Esophagus muscularis mucosa (tissue), 4 donors: ENCODE results near the gene ZFHX3.

Experiments
- EP300 ChIP-seq: sonication (generic); formaldehyde crosslinking; IDR thresholded peaks from one replicate; pipeline ENCODE4 v1.6.1; 2017; ENCODE audit warnings: antibody characterized with exemption
- POLR2A ChIP-seq: fragments of 450-650 bp; IDR thresholded peaks from one replicate; pipeline ENCODE4 v1.6.1; 2017; ENCODE audit warnings: antibody characterized with exemption, moderate library complexity, mild to moderate bottlenecking, low read depth
- TF ChIP-seq, protein P1 (sequence below), 3 experiments: fragments of 200-600 bp in 2 of 3; fragments of 450-650 bp in 1 of 3; sonication (generic) in 2 of 3; IDR thresholded peaks; one replicate each; pipeline ENCODE4 v1.5.1; 2017 to 2019; ENCODE audit warnings: antibody characterized with exemption in 3 of 3, mild to moderate bottlenecking in 2 of 3, moderate library complexity in 1 of 3

DNA sequence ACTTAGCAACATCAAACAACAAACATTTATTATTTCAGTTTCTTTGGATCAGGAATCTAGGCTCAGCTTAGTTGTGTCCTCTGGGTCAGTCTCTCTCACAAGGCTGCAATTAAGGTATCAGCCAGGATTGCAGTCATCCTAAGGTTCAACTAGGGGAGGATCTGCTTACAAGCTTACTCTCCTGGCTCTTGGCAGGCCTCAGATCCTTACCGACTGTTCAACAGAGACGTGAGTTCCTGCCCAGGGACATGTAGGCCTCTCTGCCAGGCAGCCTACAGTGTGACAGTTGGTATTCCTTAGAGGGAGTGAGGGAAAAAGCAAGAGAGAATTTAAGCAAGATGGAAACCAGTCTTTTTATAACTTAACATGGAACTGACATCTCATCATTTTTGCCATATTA lies 294.0 kb downstream of the ZFHX3 start:
- TF ChIP-seq, protein P1, sequence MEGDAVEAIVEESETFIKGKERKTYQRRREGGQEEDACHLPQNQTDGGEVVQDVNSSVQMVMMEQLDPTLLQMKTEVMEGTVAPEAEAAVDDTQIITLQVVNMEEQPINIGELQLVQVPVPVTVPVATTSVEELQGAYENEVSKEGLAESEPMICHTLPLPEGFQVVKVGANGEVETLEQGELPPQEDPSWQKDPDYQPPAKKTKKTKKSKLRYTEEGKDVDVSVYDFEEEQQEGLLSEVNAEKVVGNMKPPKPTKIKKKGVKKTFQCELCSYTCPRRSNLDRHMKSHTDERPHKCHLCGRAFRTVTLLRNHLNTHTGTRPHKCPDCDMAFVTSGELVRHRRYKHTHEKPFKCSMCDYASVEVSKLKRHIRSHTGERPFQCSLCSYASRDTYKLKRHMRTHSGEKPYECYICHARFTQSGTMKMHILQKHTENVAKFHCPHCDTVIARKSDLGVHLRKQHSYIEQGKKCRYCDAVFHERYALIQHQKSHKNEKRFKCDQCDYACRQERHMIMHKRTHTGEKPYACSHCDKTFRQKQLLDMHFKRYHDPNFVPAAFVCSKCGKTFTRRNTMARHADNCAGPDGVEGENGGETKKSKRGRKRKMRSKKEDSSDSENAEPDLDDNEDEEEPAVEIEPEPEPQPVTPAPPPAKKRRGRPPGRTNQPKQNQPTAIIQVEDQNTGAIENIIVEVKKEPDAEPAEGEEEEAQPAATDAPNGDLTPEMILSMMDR (IDR thresholded peaks at IDR 0.05): no peak
- TF ChIP-seq EP300: no peak
- TF ChIP-seq POLR2A: no peak
